Measurements from ENCODE around the gene ESYT2. TPM values are rescaled to one million over a fixed set of nuclear protein-coding genes. Genes with fewer than 3 reads are reported as not detected.
"Not testable (repeated sequence)": the region's sequence is repeated elsewhere in the genome, so short reads cannot be mapped to it uniquely, and the experiment has no call there.

The ESYT2 gene
- 10 to 100 TPM in 3 of 4 donors, 1 to 10 TPM in 1; 10.0 to 37.9 (median 21.2) TPM for polyA plus RNA-seq
- long read RNA-seq, donor 1, full-length matches to known transcripts, result 5 of 5 reads
- long read RNA-seq, donor 1, partial matches to known transcripts, result 0 of 5 reads
- long read RNA-seq, donor 1, other reads (novel, unspliced or antisense), result 0 of 5 reads
- long read RNA-seq, donor 2, result 0 reads
- long read RNA-seq, donor 3, partial matches to known transcripts, result 0 of 1 reads
- long read RNA-seq, donor 3, other reads (novel, unspliced or antisense), result 0 of 1 reads
- long read RNA-seq, donor 4, result 0 reads
- long read RNA-seq, donor 5, result 0 reads
- long read RNA-seq, donor 6, partial matches to known transcripts, result 0 of 3 reads
- long read RNA-seq, donor 6, other reads (novel, unspliced or antisense), result 0 of 3 reads
- long read RNA-seq, donor 7, full-length matches to known transcripts, result 4 of 4 reads
- long read RNA-seq, donor 7, partial matches to known transcripts, result 0 of 4 reads
- long read RNA-seq, donor 7, other reads (novel, unspliced or antisense), result 0 of 4 reads
- long read RNA-seq, donor 8, result 0 reads
- long read RNA-seq, donor 9, result 0 reads
- long read RNA-seq, donor 10, full-length matches to known transcripts, result 4 of 9 reads
- long read RNA-seq, donor 10, partial matches to known transcripts, result 5 of 9 reads
- long read RNA-seq, donor 10, other reads (novel, unspliced or antisense), result 0 of 9 reads

- peak within 1 kb of the TSS; percentile 96 to 99 (median 99) for H3K27ac ChIP-seq (ENCODE audit: low read depth in 1 of 3, low read length in 2 of 3)
- H3K4me3 ChIP-seq (ENCODE audit: low read depth in 1 of 3, low read length in 3 of 3), result peak within 1 kb of the TSS; percentile 71 to 89 (median 72)
- 0 to 1% (median 0%) methylated on average over 70 to 120 of the region's 120 CpGs for WGBS, 3 donors
- H3K27me3 ChIP-seq (ENCODE audit: control insufficient read depth in 3 of 3, insufficient read depth in 3 of 3, low read length in 3 of 3), result no peaks in the 10 kb centered on the region
- peaks cover 0 to 2% (median 0%) of the 10 kb centered on the region in 3 donors for H3K36me3 ChIP-seq (ENCODE audit: control insufficient read depth in 3 of 3, insufficient read depth in 2 of 3, low read depth in 1 of 3, low read length in 3 of 3)
- DNase-seq (peak; percentile 97 to 100), FAIRE-seq (no peak)
- H3K4me1 ChIP-seq (ENCODE audit: control insufficient read depth in 3 of 3, insufficient read depth in 2 of 3, low read depth in 1 of 3, low read length in 2 of 3), result peaks cover 0 to 16% (median 5%) of the 10 kb centered on the region in 3 donors
- H3K9me3 ChIP-seq (ENCODE audit: control insufficient read depth in 2 of 2, insufficient read depth in 1 of 2, low read depth in 1 of 2, low read length in 1 of 2), result no peaks in the 10 kb centered on the region
Measured at GRCh38 chr7:158829342-158830210, at the start of gene ESYT2. Gene ESYT2 (minus strand): TSS chr7:158829509. CDS start chr7:158829418, 91 bp downstream.

GRCh38 chr7:158878151-158879079 lies 49.1 kb upstream of the ESYT2 start:
- not testable (repeated sequence) for H3K4me3 ChIP-seq (ENCODE audit: low read depth in 1 of 3, low read length in 3 of 3); H3K27me3 ChIP-seq (ENCODE audit: control insufficient read depth in 3 of 3, insufficient read depth in 3 of 3, low read length in 3 of 3); H3K27ac ChIP-seq (ENCODE audit: low read depth in 1 of 3, low read length in 2 of 3); FAIRE-seq; H3K4me1 ChIP-seq (ENCODE audit: control insufficient read depth in 3 of 3, insufficient read depth in 2 of 3, low read depth in 1 of 3, low read length in 2 of 3); H3K9me3 ChIP-seq (ENCODE audit: control insufficient read depth in 2 of 2, insufficient read depth in 1 of 2, low read depth in 1 of 2, low read length in 1 of 2); DNase-seq
- WGBS, 3 donors, result 92 to 96% (median 93%) methylated on average over 37 to 41 of the region's 41 CpGs
- H3K36me3 ChIP-seq (ENCODE audit: control insufficient read depth in 3 of 3, insufficient read depth in 2 of 3, low read depth in 1 of 3, low read length in 3 of 3), result peaks cover 10 to 60% (median 13%) of the 10 kb centered on the region in 3 donors

GRCh38 chr7:158876984-158877383 lies 47.7 kb upstream of the ESYT2 start:
- H3K4me3 ChIP-seq (ENCODE audit: low read depth in 1 of 3, low read length in 3 of 3), result no peak overlapping the region
- H3K4me1 ChIP-seq (ENCODE audit: control insufficient read depth in 3 of 3, insufficient read depth in 2 of 3, low read depth in 1 of 3, low read length in 2 of 3), result peaks cover 0 to 3% (median 0%) of the 10 kb centered on the region in 3 donors
- H3K27me3 ChIP-seq (ENCODE audit: control insufficient read depth in 3 of 3, insufficient read depth in 3 of 3, low read length in 3 of 3), result no peaks in the 10 kb centered on the region
- WGBS, 3 donors, result 98 to 99% (median 98%) methylated on average over 23 of the region's 23 CpGs
- no peak overlapping the region for H3K27ac ChIP-seq (ENCODE audit: low read depth in 1 of 3, low read length in 2 of 3)
- DNase-seq, result no peak
- H3K9me3 ChIP-seq (ENCODE audit: control insufficient read depth in 2 of 2, insufficient read depth in 1 of 2, low read depth in 1 of 2, low read length in 1 of 2), result no peaks in the 10 kb centered on the region
- peaks cover 8 to 62% (median 14%) of the 10 kb centered on the region in 3 donors for H3K36me3 ChIP-seq (ENCODE audit: control insufficient read depth in 3 of 3, insufficient read depth in 2 of 3, low read depth in 1 of 3, low read length in 3 of 3)
- no peak for FAIRE-seq

- no peaks in the 10 kb centered on the region for H3K9me3 ChIP-seq (ENCODE audit: control insufficient read depth in 2 of 2, insufficient read depth in 1 of 2, low read depth in 1 of 2, low read length in 1 of 2)
- peaks cover 7 to 43% (median 10%) of the 10 kb centered on the region in 3 donors for H3K36me3 ChIP-seq (ENCODE audit: control insufficient read depth in 3 of 3, insufficient read depth in 2 of 3, low read depth in 1 of 3, low read length in 3 of 3)
- DNase-seq, result peak in 1 of 2 donors; percentile 52
- 76 to 90% (median 83%) methylated on average over 9 of the region's 9 CpGs for WGBS, 3 donors
- peaks cover 0 to 16% (median 5%) of the 10 kb centered on the region in 3 donors for H3K4me1 ChIP-seq (ENCODE audit: control insufficient read depth in 3 of 3, insufficient read depth in 2 of 3, low read depth in 1 of 3, low read length in 2 of 3)
- H3K27me3 ChIP-seq (ENCODE audit: control insufficient read depth in 3 of 3, insufficient read depth in 3 of 3, low read length in 3 of 3), result no peaks in the 10 kb centered on the region
- H3K27ac ChIP-seq (ENCODE audit: low read depth in 1 of 3, low read length in 2 of 3), result no peak overlapping the region
- FAIRE-seq, result no peak
- H3K4me3 ChIP-seq (ENCODE audit: low read depth in 1 of 3, low read length in 3 of 3), result no peak overlapping the region
Measured at GRCh38 chr7:158869876-158870275, 40.6 kb upstream of the ESYT2 start.

GRCh38 chr7:158868764-158869410 lies 39.6 kb upstream of the ESYT2 start:
- WGBS, 3 donors, result 74 to 84% (median 82%) methylated on average over 7 of the region's 7 CpGs
- Histone ChIP-seq H3K27ac (ENCODE audit: low read depth in 1 of 3, low read length in 2 of 3) (no peak overlapping the region), H3K9me3 (ENCODE audit: control insufficient read depth in 2 of 2, insufficient read depth in 1 of 2, low read depth in 1 of 2, low read length in 1 of 2) (no peaks in the 10 kb centered on the region), H3K4me1 (ENCODE audit: control insufficient read depth in 3 of 3, insufficient read depth in 2 of 3, low read depth in 1 of 3, low read length in 2 of 3) (peaks cover 0 to 25% (median 10%) of the 10 kb centered on the region in 3 donors), H3K4me3 (ENCODE audit: low read depth in 1 of 3, low read length in 3 of 3) (no peak overlapping the region), H3K27me3 (ENCODE audit: control insufficient read depth in 3 of 3, insufficient read depth in 3 of 3, low read length in 3 of 3) (no peaks in the 10 kb centered on the region), H3K36me3 (ENCODE audit: control insufficient read depth in 3 of 3, insufficient read depth in 2 of 3, low read depth in 1 of 3, low read length in 3 of 3) (peaks cover 6 to 38% (median 7%) of the 10 kb centered on the region in 3 donors)
- no peak for DNase-seq
- FAIRE-seq, result no peak

- no peak for FAIRE-seq
- Histone ChIP-seq H3K4me1 (ENCODE audit: control insufficient read depth in 3 of 3, insufficient read depth in 2 of 3, low read depth in 1 of 3, low read length in 2 of 3) (peaks cover 0 to 25% (median 10%) of the 10 kb centered on the region in 3 donors), H3K27ac (ENCODE audit: low read depth in 1 of 3, low read length in 2 of 3) (no peak overlapping the region), H3K4me3 (ENCODE audit: low read depth in 1 of 3, low read length in 3 of 3) (no peak overlapping the region), H3K27me3 (ENCODE audit: control insufficient read depth in 3 of 3, insufficient read depth in 3 of 3, low read length in 3 of 3) (no peaks in the 10 kb centered on the region), H3K9me3 (ENCODE audit: control insufficient read depth in 2 of 2, insufficient read depth in 1 of 2, low read depth in 1 of 2, low read length in 1 of 2) (peaks cover 0 to 3% of the 10 kb centered on the region in 2 donors), H3K36me3 (ENCODE audit: control insufficient read depth in 3 of 3, insufficient read depth in 2 of 3, low read depth in 1 of 3, low read length in 3 of 3) (peaks cover 6 to 31% (median 7%) of the 10 kb centered on the region in 3 donors)
- no peak for DNase-seq
- WGBS, 3 donors, result 96 to 98% (median 96%) methylated on average over 30 of the region's 30 CpGs
Measured at GRCh38 chr7:158867214-158867984, 38.1 kb upstream of the ESYT2 start.

Measured in small intestine (tissue), 16 donors.